Cerebellar cortex (tissue), 1 donor: ENCODE measurements around the gene FCHSD2.

Experiments used
- DNase-seq: peaks from one replicate; pipeline ENCODE4 v3.0.0-alpha.2; 2015; ENCODE audit warnings: low spot score

The FCHSD2 gene

DNA sequence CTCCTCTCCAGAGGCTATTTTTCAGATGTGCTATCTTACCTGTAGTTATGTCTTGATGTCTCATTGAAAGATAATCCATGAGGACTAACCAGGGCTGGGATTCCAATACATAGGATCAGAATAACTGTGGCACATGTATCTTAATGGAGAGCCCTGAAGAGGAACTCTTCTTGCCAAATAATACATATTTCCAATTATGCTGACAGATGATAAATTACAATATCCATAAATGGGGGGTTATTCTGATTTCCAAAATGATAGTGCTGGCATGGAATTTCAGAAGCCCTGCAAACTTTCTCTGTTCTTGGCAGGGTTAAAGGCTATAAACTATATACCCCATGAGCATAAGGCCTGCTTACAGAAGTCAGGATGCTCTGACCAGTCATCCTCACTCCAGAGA lies 173.7 kb downstream of the FCHSD2 start:
- DNase-seq: no peak

DNA sequence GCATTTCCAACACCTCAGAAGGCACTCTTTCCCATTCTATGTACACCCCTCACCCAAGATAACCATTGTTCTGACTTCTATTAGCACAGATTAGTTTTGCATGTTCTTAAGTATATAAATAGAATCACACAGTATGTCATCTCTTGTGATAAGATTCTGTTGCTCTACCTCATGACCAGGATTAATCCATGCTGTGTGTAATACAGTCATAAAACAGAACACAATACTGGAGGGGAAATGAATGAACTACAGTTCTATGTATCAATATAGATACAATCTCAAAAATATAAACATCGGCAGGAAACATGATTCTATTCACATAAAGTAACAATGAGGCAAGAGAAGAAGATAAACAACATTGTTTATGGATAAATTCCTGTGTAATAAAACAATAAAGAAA lies 176.4 kb downstream of the FCHSD2 start:
- DNase-seq: no peak

DNA sequence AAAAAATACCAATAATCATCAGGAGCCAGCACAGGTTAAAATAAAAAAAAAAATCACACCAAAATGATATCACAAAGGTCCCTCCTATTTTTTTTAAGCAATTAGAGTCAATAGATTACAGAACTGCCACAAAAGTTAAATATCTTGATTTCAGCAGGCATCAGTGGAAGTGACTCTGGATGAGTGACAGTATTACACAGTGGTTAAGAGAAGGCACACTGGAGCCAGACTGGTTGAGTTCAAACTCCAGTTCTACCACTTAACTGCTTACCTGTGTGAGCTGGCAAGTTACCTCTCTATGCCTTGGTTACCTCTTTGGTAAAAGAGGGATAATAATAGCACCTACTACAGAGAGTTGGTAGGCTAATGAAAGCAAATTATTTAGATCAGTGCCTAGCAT lies 179.4 kb downstream of the FCHSD2 start:
- DNase-seq: no peak

DNA sequence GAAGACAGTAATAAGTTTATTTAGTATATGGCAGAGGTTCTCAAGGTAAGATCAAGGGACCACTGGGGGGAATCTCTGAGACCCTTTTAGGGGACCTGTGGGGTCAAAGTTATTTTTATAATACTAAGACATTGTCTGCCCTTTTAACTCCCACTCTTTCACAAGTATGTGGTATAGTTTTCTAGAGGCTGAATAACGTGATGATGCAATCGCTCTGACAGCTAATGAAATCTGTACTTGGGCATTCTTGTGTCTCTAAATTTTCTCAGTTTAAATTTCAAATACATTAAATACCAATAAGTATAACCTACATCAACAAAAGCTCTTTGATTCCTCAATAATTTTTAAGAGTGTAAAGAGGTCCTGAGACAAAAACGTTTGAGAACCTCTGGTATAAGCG lies 180.0 kb downstream of the FCHSD2 start:
- no peak for DNase-seq

DNA sequence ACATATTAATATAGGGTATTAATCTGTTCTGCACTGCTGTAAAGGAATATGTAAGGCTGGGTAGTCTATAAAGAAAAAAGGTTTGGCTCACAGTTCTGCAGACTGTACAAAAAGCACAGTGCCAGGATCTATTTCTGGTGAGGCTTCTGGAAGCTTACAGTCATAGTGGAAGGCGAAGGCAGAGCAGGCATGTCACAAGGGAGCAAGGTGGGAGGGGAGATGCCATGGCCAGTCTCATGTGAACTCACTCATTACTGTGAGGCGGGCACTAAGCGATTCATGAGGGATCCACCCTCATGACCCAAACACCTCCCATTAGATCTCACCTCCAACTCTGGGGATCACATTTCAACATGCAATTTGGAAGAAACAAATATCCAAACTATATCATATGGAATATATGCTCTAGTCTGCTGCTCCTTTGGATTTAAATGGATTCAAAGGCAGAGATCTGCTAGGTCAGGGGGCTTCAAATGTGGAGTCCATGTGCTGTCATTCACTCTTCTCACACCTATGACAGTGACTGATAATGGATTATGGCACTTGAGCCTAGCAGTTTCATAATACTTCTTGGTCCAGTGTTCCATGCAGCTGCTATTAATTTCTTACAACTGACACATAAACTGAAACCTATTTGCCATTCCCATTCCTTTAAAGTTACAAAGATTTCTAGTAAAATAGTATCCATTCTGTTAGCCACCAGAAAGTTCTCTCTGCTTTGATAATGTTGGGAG lies 182.0 kb downstream of the FCHSD2 start:
- DNase-seq: no peak

DNA sequence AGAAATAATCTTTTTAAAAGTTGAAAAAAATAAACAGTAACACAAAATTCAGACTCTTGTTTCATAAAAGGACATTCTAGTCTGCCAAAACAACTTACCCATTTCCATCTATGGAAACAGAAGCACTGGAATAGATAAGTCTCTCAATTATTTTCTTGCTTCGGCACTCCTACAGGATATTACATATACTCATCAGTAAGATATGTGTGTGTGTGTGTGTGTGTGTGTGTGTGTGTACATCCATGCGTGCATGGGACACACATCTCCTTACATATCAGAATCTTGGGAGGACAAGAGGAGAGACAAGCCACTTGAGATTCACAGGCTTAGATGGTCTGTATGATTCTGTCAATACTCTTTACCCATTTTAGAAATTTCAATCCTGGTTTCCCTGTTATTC lies 183.3 kb downstream of the FCHSD2 start:
- no peak for DNase-seq

DNA sequence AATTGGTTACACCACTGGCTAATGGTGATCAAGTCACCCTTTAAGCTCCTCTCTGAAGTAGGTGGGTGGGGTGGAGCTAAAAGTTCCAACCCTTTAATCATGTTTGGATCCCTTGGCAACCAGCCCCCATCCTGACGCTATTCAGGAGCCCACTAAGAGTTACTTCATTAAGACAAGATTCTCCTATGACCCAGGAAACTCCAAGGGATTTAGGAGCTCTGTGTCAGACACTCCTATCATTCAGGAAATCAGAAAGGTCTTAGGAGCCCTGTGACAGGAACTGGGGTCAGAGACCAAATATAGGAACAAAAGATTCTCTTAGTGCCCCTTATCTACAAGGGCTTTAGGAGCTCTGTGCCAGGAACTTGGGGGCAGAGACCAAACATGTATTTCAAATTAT lies 186.7 kb downstream of the FCHSD2 start:
- DNase-seq: no peak

DNA sequence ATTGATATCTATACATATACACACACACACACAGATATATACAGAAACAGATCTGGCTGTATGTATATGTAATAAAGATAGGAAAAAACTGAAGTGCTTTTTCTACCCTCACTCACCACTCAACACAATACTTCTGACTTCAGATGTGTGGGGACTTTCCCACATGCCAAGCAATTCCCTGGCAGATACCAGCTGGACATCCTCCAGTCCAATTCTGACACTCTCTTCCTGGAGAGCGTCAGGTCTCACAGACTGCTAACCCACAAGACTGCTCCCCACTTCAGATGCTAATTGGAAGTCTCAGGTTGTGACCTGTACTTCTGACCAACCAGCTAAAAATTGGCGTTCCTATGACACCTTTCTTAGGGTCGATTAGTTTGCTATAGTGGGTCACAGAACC lies 187.3 kb downstream of the FCHSD2 start:
- peak; percentile 42 for DNase-seq

DNA sequence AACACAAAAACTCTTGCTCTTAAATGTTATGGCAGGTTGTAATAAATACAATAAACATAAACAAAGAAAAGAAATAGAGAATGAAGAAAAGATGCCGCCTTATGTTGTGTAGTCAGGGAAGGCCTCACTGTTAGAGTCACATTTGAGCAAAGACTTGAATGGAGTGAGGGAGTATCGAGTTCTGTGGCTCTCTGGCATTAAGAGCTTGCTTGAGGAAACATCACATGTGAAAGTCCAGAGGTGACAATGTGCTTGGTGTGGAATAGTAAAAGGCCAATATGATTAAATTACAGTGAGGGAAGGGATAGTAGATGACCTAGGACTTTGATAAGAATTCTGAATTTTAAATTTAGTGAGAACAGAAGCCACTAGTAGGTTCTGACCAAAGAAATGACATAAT lies 188.5 kb downstream of the FCHSD2 start:
- DNase-seq: no peak

DNA sequence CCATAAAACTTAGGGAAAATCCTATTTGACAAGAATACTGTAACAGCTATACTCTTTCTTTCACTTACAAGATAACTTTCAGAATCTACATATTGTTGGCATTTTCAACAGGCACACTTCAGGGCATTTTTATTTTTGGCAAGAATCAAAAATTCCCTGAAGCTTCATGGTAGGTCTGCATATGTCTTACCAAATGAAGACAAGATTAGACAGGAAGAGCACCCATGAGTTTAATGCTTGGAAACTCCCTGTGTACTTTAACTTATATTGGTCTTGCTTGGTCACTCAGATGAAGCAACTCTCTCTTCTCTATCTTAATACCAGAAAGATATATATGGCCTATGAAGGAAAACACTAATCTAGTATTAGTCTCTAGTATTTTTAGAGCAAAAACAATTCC lies 190.2 kb downstream of the FCHSD2 start:
- no peak for DNase-seq

DNA sequence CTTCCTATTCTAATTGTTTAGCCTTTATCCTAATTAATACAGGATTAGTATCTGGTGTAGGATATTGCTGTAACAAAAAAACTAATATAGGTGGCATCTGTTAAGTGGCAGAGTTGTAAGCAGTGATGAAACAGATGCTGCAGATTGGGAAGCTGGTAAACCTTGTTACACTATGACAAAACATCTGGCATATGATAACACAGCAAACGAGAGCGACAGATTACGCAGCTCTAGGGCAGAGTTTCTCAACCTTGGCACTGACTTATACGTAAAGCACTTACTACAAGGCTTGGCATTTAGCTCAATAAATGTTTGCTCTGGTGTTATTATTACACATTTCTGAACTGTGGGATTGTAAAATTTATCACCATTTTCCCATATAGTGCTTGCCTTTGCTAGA lies 190.9 kb downstream of the FCHSD2 start:
- no peak for DNase-seq

DNA sequence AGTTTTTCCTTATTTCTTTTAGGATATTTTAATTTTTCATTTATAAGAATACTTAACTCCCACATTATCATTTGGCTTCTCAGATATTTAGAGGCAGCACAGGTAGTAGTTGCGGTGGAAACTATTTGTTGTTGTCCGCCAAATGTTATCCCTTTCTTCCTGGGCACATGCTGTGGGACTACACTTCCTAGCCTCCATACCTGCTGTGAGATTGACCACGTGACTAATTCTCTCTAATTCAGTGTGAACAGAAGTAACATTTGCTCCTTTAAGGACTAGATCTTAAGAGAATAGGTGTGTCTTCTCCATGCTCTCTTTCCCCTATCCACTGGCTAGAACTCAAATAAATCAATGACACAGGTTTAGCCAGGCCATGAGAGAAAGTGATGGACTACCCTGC lies 191.4 kb downstream of the FCHSD2 start:
- no peak for DNase-seq

DNA sequence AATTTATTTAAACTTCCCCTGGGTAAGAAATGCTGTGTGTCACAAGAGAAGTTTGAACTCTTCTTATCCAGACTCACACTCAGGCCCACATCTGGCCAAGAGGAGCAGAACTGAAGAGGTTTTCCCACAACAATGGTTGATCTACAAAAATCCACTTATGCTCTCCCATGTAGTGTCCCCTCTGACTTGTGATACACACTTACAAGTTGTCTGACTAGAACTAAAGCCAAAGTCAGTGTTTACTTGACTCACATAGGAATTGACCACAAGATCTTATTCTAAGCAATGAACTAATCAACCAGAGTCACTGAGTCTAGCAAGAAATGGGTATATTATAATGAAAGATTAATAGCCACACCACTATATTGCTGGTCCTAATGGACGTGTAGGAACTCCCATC lies 194.9 kb downstream of the FCHSD2 start:
- DNase-seq: no peak

DNA sequence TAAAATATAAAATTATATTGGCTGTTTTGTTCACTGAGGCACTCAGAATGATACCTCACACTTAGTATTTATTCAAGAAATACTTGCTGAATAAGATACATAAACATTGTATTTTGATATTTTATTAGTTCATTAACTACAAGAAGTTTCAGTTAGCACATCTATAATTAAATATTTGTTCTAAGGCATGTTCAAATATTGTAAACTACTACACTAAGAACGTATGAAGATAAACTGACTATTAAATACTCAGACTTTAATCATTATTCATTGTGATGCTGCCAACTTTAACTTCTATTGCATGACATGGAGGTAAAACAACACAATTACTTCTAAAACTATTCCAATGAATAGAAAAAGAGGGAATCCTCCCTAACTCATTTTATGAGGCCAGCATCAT lies 198.5 kb downstream of the FCHSD2 start:
- DNase-seq: no peak

DNA sequence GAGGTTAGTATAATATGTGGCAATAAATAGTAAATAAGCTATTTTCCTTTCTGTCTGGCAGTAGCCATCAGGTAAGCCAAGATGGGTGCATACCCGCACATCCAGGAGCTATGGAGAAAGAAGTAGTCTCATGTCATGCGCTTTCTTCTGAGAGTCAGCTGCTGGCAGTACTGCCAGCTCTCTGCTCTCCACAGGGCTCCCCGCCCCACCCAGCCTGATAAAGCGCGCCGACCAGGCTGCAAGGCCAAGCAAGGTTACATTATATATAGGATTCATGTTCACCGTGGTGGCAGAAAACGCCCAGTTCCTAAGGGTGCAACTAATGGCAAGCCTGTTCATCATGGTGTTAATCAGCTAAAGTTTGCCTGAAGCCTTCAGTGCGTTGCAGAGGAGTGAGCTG lies 201.7 kb downstream of the FCHSD2 start:
- DNase-seq: no peak

DNA sequence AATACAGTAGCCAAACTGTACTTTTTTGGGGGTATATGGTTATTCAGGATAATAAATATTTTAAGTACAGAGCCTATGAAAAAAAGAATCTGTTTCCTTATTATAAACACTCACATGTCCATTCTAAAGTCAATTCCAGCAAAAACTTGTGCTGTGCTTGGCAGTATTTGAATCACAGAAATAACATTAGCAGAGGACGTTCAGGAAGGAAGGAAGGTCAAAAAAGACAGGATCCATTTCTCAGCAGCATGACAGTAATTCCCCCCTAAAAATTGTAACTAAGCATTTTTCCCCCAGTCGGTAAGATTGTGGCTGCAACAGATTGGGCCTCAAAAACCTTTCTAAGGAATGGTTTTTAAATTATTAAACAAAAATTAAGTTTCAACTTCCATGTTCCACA lies 203.1 kb downstream of the FCHSD2 start:
- no peak for DNase-seq

DNA sequence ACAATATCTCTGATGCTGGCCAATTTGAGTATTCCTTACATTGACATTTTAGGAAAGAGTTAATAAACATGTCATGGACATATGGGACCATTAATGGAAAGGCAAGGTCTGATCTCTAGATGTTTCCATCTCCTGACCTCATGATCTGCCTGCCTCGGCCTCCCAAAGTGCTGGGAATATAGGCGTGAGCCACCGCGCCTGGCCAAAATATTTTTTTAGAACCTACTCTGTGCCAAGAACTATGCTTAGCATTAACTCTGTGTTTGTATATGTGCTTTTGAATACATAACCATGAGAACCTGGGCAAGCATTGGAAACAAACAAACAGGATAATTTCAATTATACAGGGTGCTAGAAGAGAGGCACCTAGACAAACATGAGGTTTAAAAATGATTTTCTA lies 204.7 kb downstream of the FCHSD2 start:
- no peak for DNase-seq

DNA sequence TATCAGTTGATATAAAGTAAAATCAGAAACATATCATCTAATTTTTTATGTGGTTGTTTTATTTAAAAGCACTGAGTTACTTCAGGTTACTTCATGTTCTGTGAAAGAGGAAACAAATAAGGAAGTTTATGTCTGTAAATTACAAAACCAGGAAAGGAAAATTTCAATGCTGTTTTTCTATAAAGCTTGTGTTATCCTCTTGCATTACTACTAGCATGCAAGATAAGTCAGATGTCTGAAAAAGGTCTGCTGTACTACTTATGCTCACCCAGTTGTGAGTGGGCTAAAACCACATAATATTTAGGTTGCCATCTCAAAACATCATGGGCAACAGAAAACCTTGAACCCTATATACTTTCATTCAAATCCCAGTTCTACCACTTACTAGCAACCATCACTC lies 206.4 kb downstream of the FCHSD2 start:
- no peak for DNase-seq

DNA sequence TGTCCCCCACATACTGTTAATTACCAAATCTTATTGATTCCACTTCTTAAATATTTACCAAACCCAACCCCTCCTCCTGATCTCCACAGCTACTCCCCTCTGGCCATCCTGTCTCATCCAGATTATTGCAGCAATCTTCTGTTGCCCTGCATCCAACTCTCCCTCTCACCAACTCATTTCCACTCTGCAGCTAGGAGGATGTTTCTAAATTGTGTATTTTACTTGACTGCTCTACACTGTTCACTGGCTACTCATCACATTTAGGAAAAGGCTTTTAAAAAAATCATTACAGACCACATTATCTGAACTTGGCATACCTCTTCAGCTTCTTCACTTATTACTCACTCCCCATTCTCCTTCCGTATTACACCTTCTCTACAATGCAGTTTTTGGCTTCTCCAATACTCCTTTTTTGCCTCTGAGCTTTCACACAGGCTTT lies 210.0 kb downstream of the FCHSD2 start:
- DNase-seq: no peak

DNA sequence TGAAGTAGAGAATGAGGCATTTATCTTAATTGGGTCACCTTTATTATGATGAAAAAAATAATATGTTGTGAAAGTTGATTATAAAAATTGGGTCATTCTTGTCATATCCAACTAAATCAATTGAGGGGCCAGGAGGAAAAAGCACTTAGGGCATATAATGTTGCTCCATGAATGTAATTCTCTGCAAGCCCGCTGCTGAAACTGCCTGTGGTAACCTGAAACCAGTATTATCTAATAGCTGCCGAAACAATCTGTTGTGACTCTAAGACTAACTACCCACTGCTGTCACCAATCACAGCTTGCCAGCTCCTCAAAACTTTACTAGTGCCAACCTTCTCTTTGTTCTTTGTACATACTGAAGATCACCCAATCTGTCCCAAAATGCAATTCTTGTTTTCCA lies 212.1 kb downstream of the FCHSD2 start:
- no peak for DNase-seq

DNA sequence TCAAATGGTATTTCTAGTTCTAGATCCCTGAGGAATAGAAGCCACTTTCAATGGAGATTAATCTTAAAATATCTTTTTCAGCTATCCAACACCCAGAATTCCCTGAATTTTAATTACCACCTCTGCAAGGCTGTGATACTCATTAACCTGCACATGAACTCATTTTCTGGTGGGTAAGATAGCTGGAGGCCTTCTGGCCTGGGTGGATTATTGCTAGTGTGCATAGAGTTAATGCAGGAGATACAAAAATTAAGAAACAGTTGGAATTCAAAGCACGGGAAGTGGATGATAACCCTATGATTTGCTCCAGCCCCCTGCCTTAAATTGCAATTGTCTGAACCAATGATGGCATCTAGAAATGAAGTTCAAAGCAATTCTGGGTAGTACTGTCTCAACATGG lies 212.9 kb downstream of the FCHSD2 start:
- DNase-seq: no peak

DNA sequence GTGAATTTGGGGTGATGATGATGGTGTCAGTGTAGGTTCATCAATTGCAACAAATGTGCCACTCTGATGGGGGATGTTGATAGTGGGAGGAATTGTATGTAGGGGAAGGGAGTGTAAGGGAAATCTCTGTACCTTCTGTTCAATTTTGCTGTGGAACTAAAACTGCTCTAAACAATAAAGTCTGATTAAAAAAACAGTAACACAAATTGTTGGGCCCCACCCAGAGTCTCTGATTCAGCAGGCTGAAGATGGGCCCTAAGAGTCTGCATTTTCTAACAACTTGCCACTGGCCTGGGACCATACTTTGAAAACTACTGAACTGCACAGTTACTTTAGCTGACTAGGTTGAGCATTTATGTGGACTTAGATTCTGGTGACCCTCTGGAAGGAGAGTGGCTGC lies 214.7 kb downstream of the FCHSD2 start:
- no peak for DNase-seq

DNA sequence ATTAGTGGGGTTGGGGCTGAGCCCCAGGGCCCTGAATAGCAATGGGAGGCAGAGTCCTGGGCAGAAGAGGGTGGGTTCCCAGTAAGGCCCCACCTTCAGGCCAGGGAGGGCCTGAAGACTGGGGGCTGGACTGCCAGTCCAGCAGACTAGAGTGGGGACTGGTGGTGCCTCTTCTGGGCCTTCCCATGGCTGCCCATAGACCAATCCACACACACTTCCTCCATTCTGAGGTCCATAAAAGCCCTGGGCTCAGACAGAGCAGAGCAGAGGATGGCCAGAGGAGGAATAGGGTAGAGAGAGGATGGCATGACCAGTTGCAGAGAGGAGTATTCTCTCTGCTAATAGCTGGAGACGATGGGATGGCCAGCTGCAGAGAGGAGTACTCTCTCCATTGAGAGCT lies 216.0 kb downstream of the FCHSD2 start:
- DNase-seq: no peak

DNA sequence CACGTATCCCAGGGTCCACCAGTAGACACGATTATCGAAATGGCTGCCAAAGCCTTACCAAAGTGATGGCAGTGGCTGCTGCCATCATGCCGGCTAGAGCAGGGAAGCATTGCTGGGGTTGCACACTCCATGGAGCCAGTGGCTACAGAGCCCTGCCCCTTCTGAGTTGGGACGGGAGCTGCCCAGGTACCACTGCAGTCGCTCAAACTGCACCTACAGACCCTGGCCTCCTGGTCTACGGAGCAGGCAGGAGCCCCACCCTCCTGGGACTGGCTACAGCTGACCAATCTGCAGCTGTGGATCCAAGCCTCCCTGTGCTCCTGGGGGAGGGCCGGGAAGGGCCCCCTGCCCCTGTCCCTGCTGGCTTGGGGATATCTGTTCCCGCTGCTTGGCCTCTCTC lies 216.5 kb downstream of the FCHSD2 start:
- DNase-seq: no peak
